CD4-positive, CD25-positive, alpha-beta regulatory T cell (primary cell): ENCODE results near the gene ZNRD2. TPM values are rescaled to one million over a fixed set of nuclear protein-coding genes. Genes with fewer than 3 reads are reported as not detected.

Experiments
- ATAC-seq, 2 donors: fragments of 150-1000 bp; cut with Tn5 transposase; one replicate each; pipeline ENCODE4 v1.10.0; 2021; ENCODE audit warnings: low read depth in 2 of 2, moderate number of reproducible peaks in 2 of 2, moderate library complexity in 1 of 2
- DNase-seq, 3 donors: peaks; one replicate each; pipeline versions ENCODE4 v3.0.0 to v3.0.0-alpha.2; 2012 to 2022; ENCODE audit warnings: mixed read lengths in 1 of 3
- H3K27ac ChIP-seq: one replicate; pipeline ENCODE4 v1.7.0; 2013; ENCODE audit warnings: mild to moderate bottlenecking, low read length; ENCODE audit not compliant: insufficient read depth, poor library complexity, severe bottlenecking
- H3K27me3 ChIP-seq: one replicate; pipeline ENCODE4 v1.7.0; 2013; ENCODE audit warnings: low read length; ENCODE audit not compliant: control insufficient read depth, insufficient read depth
- H3K36me3 ChIP-seq: one replicate; pipeline ENCODE4 v1.7.0; 2013; ENCODE audit warnings: mild to moderate bottlenecking, low read length, moderate library complexity; ENCODE audit not compliant: control insufficient read depth, insufficient read depth
- H3K4me1 ChIP-seq: 2 replicates; pipeline ENCODE4 v1.7.0; 2013; ENCODE audit warnings: mild to moderate bottlenecking, low read length; ENCODE audit not compliant: insufficient read depth, control insufficient read depth, poor library complexity, severe bottlenecking
- H3K4me3 ChIP-seq: one replicate; pipeline ENCODE4 v1.7.0; 2013; ENCODE audit warnings: low read depth, mild to moderate bottlenecking, low read length, moderate library complexity
- H3K9me3 ChIP-seq, 2 experiments: 1 replicate in 1 of 2; 2 replicates in 1 of 2; pipeline ENCODE4 v1.7.0; 2013; ENCODE audit warnings: low read length in 2 of 2, mild to moderate bottlenecking in 1 of 2, moderate library complexity in 1 of 2; ENCODE audit not compliant: control insufficient read depth in 2 of 2
- H3K27ac Mint-ChIP-seq, 3 donors: one replicate each; pipeline ENCODE4 v1.8.0; 2020 to 2022; ENCODE audit warnings: mild to moderate bottlenecking in 3 of 3, mixed read lengths in 3 of 3, moderate library complexity in 2 of 3
- H3K27me3 Mint-ChIP-seq: one replicate; pipeline ENCODE4 v1.8.0; 2022; ENCODE audit warnings: mild to moderate bottlenecking, mixed read lengths
- H3K36me3 Mint-ChIP-seq: one replicate; pipeline ENCODE4 v1.8.0; 2020; ENCODE audit warnings: mixed read lengths
- H3K4me1 Mint-ChIP-seq, 4 donors: one replicate each; pipeline ENCODE4 v1.8.0; 2020 to 2022; ENCODE audit warnings: mixed read lengths in 4 of 4, mild to moderate bottlenecking in 1 of 4
- H3K4me3 Mint-ChIP-seq, 4 donors: one replicate each; pipeline ENCODE4 v1.8.0; 2020 to 2022; ENCODE audit warnings: mild to moderate bottlenecking in 4 of 4, mixed read lengths in 4 of 4, moderate library complexity in 3 of 4
- H3K9me3 Mint-ChIP-seq, 7 donors: one replicate each; pipeline ENCODE4 v1.8.0; 2020 to 2022; ENCODE audit warnings: mixed read lengths in 7 of 7, mild to moderate bottlenecking in 3 of 7, moderate library complexity in 2 of 7
- polyA plus RNA-seq, 4 donors: library from polyadenylated mRNA; unstranded; fragments of 300-500 nt; fragmentation: Illumina TruSeq; gene quantifications; one replicate each; pipeline ENCODE4 v1.2.3, GENCODE V29; 2021
- total RNA-seq: library from RNA; stranded (reverse); gene quantifications from one replicate; pipeline ENCODE4 v1.2.3, GENCODE V29; 2022

Gene ZNRD2
- total and polyA plus RNA-seq, 5 donors from 2014 or later, result 34.6 to 84.7 (median 71.6) TPM

DNA sequence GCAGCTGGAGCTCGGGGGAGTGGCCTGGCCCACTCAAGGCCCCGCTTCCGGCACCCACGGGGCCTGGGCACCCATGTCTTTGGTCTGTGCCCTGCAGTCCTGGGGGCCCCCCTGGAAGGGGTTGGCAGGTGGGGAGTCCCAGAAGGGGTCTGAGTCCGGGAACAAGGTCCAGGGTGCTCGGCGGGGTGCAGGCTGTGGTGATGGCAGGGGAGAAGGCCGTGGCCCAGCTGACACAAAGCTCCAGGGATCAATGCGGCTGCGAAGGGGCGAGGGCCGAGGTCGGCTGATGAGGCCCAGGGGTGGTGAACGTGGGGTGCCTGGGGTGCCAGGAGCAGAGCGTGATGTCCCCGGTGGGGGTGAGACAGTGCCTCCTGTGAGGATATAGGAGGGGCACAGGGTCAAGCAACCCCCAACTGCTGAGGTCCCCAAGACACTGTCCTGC is 28.0 kb downstream of the ZNRD2 start:
- H3K27ac Mint-ChIP-seq, result no peak overlapping the region
- DNase-seq (no peak), ATAC-seq (no peak)
- H3K27ac ChIP-seq, result no peak overlapping the region
- H3K36me3 ChIP-seq, result peaks cover 9% of the 10 kb centered on the region
- H3K27me3 Mint-ChIP-seq, result no peaks in the 10 kb centered on the region
- no peaks in the 10 kb centered on the region for H3K9me3 Mint-ChIP-seq
- H3K4me3 ChIP-seq, result no peak overlapping the region
- H3K9me3 ChIP-seq, result no peaks in the 10 kb centered on the region
- no peak overlapping the region for H3K4me3 Mint-ChIP-seq
- peaks cover 3% of the 10 kb centered on the region for H3K36me3 Mint-ChIP-seq
- peaks cover 10% of the 10 kb centered on the region for H3K4me1 ChIP-seq
- H3K4me1 Mint-ChIP-seq, result peaks cover 0 to 23% (median 6%) of the 10 kb centered on the region in 4 donors
- H3K27me3 ChIP-seq, result no peaks in the 10 kb centered on the region

DNA sequence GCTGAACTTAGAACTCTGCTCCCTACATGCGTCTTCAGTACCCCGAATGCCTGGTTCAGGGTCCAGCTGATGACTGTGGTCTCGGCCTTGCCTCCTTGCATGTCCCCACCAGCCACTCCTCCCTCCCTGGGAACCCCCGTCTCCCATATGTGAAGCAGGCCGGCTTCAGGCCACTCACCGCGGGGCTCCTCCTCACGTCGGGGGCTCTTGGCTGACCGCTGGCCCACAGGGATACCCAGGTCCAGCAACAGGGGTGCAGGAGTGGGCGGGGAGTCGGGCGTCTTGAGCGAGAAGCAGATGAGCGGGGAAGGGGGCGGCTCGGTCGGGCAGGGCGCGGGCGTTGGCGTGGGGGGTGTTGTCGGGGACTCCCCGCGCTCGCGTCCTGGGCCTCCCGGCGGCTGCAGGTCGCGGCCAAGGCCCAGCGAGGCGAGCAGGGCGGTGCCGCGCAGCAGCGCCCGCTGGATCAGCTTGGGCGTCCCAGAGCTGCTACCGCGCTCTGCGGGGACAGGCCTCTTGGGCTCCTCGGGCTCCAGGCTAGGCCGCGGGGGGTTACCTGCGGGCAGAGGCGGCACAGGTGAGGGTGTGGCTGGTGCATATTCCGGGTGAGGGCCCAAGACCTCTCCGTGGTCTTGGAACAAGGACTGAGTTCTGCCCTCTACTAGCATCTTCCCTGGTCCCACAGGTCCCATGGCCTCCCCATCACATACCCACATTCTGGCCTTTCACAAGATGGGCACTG is 29.1 kb downstream of the ZNRD2 start:
- peaks cover 8% of the 10 kb centered on the region for H3K36me3 Mint-ChIP-seq
- Histone ChIP-seq H3K27me3 (no peaks in the 10 kb centered on the region), H3K27ac (no peak overlapping the region), H3K4me3 (no peak overlapping the region), H3K36me3 (peaks cover 20% of the 10 kb centered on the region), H3K9me3 (no peaks in the 10 kb centered on the region), H3K4me1 (peaks cover 10% of the 10 kb centered on the region)
- DNase-seq, result no peak
- no peaks in the 10 kb centered on the region for H3K27me3 Mint-ChIP-seq
- H3K4me3 Mint-ChIP-seq, result no peak overlapping the region
- H3K27ac Mint-ChIP-seq, result peak overlapping the region in 2 of 3 donors; percentile 46 to 85
- ATAC-seq, result no peak
- no peaks in the 10 kb centered on the region for H3K9me3 Mint-ChIP-seq
- peaks cover 0 to 17% (median 6%) of the 10 kb centered on the region in 4 donors for H3K4me1 Mint-ChIP-seq

DNA sequence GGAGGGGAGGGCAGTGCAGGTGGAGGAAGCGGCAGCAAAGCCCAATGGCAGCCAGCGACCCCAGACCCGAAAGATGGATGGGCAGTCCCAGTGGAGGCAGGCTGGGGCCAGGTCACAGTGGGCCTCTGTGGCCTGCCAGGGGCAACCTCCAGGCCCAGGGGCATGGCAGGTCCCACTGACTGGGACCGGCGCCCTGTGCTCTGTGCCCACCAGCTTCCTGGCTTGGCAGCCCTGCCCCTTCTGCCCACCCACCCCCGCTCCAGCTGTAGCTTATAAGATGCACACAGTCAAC is 29.6 kb downstream of the ZNRD2 start:
- Mint-ChIP-seq H3K9me3 (no peaks in the 10 kb centered on the region), H3K4me3 (no peak overlapping the region), H3K27ac (peak overlapping the region in 1 of 3 donors; percentile 67), H3K27me3 (no peaks in the 10 kb centered on the region), H3K36me3 (peaks cover 8% of the 10 kb centered on the region), H3K4me1 (peaks cover 0 to 13% (median 4%) of the 10 kb centered on the region in 4 donors)
- no peak overlapping the region for H3K27ac ChIP-seq
- DNase-seq (no peak), ATAC-seq (no peak)
- peaks cover 24% of the 10 kb centered on the region for H3K36me3 ChIP-seq
- no peak overlapping the region for H3K4me3 ChIP-seq
- peaks cover 9% of the 10 kb centered on the region for H3K4me1 ChIP-seq
- H3K27me3 ChIP-seq, result no peaks in the 10 kb centered on the region
- no peaks in the 10 kb centered on the region for H3K9me3 ChIP-seq

DNA sequence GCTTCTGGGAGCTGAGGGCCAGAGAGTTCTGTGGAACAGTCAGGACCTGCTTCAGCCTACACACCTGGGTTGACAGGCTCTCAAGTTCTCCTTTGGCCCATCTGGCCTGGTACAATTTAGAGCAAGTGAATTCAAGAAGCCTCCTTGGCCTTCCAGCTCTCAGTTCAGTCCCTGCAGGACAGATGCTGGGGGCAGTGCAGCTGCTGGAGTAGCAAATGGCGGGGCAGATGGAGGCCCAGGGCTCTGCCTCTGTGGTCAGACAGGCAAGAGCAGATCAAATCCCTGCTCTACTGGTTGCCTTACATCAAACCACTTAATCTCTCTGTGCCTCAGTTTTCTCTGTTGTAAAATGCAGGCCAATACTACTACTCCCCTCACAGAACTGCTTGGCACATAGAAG is 34.0 kb downstream of the ZNRD2 start:
- Histone ChIP-seq H3K4me3 (no peak overlapping the region), H3K9me3 (no peaks in the 10 kb centered on the region), H3K27me3 (no peaks in the 10 kb centered on the region), H3K36me3 (peaks cover 46% of the 10 kb centered on the region), H3K4me1 (no peaks in the 10 kb centered on the region), H3K27ac (no peak overlapping the region)
- DNase-seq (no peak), ATAC-seq (no peak)
- H3K4me1 Mint-ChIP-seq, result peaks cover 0 to 8% (median 5%) of the 10 kb centered on the region in 4 donors
- H3K27me3 Mint-ChIP-seq, result no peaks in the 10 kb centered on the region
- H3K9me3 Mint-ChIP-seq, result no peaks in the 10 kb centered on the region
- no peak overlapping the region for H3K4me3 Mint-ChIP-seq
- peaks cover 9% of the 10 kb centered on the region for H3K36me3 Mint-ChIP-seq
- H3K27ac Mint-ChIP-seq, result peak overlapping the region in 1 of 3 donors; percentile 67

DNA sequence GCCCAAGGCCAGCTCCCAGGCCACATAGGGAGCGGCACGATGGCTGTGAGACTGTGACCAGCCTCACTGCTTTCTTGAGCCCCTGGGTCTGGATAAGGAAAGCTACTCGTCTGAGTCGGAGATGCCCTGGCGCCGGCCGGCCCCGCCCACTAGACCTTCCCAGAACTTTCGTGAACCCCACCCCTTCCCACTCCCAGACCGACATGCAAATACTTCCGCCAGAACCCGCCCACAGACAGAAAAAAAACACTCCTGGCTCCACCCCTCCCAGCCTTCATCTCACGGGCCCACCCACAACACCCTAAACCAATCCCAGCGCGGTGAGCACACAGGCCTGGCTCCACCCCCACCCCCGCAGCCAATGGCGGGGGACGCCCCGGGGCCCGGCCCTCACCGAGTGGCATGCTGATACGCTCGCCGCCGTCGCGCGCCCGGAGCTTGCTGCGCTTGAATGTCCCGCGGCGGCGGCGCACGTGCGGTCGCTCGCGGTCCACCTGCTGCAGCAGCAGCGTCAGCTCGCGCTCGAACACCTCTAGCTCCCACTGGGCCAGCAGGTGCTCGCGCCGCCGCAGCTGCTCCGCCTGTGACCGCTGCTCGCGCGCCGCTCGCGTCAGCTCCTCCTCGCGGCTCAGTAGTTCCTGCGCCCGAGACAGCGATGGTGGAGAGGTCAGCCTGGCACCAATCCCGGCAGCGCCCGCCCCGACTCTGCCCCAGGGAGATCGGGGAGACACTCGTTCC is 36.8 kb downstream of the ZNRD2 start:
- ATAC-seq (no peak), DNase-seq (no peak)
- peaks cover 0 to 36% (median 21%) of the 10 kb centered on the region in 4 donors for H3K4me1 Mint-ChIP-seq
- Histone ChIP-seq H3K36me3 (peaks cover 51% of the 10 kb centered on the region), H3K4me3 (no peak overlapping the region), H3K4me1 (peaks cover 18% of the 10 kb centered on the region), H3K9me3 (no peaks in the 10 kb centered on the region), H3K27me3 (no peaks in the 10 kb centered on the region), H3K27ac (no peak overlapping the region)
- no peaks in the 10 kb centered on the region for H3K9me3 Mint-ChIP-seq
- peak overlapping the region in 1 of 3 donors; percentile 42 for H3K27ac Mint-ChIP-seq
- H3K27me3 Mint-ChIP-seq, result no peaks in the 10 kb centered on the region
- no peak overlapping the region for H3K4me3 Mint-ChIP-seq
- peaks cover 9% of the 10 kb centered on the region for H3K36me3 Mint-ChIP-seq

DNA sequence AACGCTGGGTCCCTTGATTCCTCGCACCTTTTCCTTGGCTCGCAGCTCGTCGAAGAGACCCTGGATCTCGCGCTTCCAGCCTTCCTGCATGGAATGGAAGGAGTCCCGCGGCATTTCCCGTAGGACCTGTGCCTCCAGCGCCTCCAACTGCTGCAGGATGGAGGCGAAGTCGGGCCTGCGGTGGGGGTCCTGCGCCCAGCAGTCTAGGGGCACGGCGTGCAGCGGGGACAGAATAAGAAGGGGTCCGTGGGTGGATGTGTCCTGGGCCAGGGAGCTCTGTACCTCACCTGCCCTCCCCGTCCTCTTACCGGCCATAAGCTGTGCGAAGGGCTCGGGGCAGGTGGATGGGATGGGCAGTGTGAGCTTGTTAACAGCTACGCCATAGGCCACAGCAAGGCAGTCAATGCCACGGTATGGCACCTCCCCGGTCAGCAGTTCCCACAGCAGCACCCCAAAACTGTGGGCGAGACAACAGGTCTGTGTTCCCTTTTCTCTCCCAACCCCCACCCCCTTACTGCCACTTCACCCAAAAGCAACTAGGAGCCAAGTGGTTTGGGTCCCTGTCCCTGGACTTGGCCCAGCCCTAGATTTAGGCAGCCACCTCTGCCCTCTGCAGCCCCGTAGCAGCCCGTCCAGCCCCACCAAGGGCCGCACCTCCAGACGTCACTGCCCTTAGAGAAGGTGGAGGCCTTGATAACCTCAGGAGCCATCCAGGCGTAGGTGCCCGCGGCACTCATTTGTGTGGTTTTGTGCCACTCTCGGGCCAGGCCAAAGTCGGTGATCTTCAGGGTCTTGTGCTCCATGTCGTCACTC is 37.5 kb downstream of the ZNRD2 start:
- Mint-ChIP-seq H3K27me3 (no peaks in the 10 kb centered on the region), H3K27ac (peak overlapping the region in 1 of 3 donors; percentile 11), H3K36me3 (peaks cover 9% of the 10 kb centered on the region), H3K4me3 (peak overlapping the region in 3 of 4 donors; percentile 33 to 86 (median 38)), H3K9me3 (no peaks in the 10 kb centered on the region), H3K4me1 (peaks cover 0 to 42% (median 26%) of the 10 kb centered on the region in 4 donors)
- Histone ChIP-seq H3K36me3 (peaks cover 51% of the 10 kb centered on the region), H3K9me3 (no peaks in the 10 kb centered on the region), H3K4me1 (peaks cover 25% of the 10 kb centered on the region), H3K27me3 (no peaks in the 10 kb centered on the region), H3K27ac (no peak overlapping the region), H3K4me3 (no peak overlapping the region)
- ATAC-seq, result no peak
- DNase-seq, result no peak

DNA sequence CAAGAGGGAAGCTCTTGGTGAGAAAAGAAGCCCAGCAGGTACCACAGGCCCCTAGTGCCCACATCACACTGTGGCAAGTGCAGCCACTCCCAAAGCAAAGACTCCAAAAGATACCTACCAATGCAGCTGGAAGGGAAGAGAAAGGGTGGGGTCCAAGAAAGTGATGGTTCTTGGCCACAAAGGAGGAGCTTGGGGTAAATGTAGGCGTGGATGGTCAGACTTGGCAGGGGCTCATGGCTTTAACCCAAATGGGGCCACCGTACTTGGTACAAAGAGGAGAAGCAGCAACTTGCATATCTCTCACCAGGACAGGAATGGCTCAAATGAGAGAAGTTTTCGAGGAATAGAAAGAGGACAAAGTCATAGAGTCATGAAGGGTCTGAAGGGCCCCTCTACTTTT is 39.0 kb downstream of the ZNRD2 start:
- no peaks in the 10 kb centered on the region for H3K27me3 ChIP-seq
- Mint-ChIP-seq H3K36me3 (peaks cover 4% of the 10 kb centered on the region), H3K27ac (peak overlapping the region; percentile 58 to 85 (median 85)), H3K4me3 (peak overlapping the region in 3 of 4 donors; percentile 64 to 86 (median 75)), H3K4me1 (peaks cover 0 to 50% (median 26%) of the 10 kb centered on the region in 4 donors), H3K9me3 (no peaks in the 10 kb centered on the region), H3K27me3 (no peaks in the 10 kb centered on the region)
- no peak overlapping the region for H3K4me3 ChIP-seq
- no peak overlapping the region for H3K27ac ChIP-seq
- H3K36me3 ChIP-seq, result peaks cover 40% of the 10 kb centered on the region
- no peak for DNase-seq
- H3K4me1 ChIP-seq, result peaks cover 36% of the 10 kb centered on the region
- no peak for ATAC-seq
- no peaks in the 10 kb centered on the region for H3K9me3 ChIP-seq
